NCI-H510A treated with DMSO at 0.1 percent for 48 hours (cell line): Measurements from ENCODE around the gene ENTPD7.

Source experiments
- DNase-seq: peaks from one replicate; lab custom pipeline; 2025; lab: John Stamatoyannopoulos, UW

ENTPD7 gene

DNA sequence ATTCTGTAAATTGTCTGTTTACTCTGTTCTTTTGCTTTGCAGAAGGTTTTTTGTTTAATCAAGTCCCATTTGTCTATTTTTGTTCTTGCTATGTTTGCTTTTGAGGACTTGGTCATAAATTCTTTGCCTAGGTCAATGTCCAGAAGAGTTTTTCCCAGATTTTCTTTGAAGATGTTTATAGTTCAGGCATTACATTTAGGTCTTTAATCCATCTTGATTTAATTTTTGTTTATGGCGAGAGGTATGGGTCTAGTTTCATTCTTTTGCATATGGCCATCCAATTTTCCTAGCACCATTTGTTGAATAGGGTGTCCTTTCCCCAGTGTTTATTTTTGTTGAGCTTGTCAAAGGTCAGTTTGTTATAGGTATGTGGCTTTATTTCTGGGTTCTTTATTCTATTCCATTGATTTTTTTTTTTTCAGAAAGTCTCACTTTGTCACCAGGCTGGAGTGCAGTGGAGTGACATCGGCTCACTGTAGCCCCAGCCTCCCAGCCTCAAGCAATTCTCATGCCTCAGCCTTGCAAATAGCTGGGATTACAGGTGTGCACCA is 11.6 kb upstream of the ENTPD7 start:
- no peak for DNase-seq

- no peak for DNase-seq
Observed at GRCh38 chr10:99648717-99649116, 10.6 kb upstream of the ENTPD7 start.

- no peak for DNase-seq
Observed at GRCh38 chr10:99652800-99653390, 6.4 kb upstream of the ENTPD7 start.

- DNase-seq: no peak
Observed at GRCh38 chr10:99654390-99655175, 4.7 kb upstream of the ENTPD7 start.

GRCh38 chr10:99656199-99657064 is 2.9 kb upstream of the ENTPD7 start:
- no peak for DNase-seq

DNA sequence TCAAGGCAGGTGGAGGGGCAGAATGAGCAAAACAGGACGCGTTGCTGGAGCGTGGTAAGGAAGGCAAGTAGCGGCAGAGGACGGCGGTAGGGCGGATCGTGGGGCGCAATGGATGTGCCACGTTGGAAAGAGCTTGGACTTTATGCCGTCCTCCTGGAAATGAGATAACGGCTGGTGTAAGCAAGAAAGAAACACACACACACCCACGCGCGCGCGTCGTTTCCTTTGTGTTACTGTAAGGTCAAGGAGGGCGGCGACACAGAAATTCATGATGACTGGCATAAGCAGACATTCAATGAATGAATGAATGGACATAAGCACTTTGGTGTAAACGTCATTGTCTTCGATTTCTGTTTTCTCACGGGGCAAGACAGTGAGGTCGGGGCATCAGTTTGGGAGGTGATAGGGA is 683 bp upstream of the ENTPD7 start:
- peak; percentile 13 for DNase-seq

DNA sequence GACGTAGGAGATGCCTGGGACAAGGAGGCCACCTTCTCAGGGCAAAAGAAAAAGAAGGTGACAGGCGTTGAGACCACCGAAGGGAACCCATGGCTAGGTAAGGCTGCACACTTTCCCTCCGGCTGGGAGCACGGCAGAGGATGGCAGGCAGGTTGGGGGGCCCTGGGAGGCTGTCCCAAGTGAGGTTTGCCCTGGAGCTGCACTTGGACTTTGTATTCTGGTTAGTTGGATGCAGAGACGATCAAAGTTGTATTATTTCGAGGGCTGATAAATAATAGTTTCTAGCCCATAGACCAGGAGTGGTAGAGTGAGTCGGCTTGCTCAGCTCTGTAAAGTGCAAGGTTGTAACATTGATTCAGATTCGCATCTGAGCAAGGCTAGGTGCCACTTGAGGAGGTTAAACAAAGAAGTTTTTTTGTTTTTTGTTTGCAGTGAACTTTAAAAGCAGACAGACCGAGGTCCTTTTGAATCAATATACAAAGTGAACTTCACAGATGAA is 608 bp downstream of the ENTPD7 start:
- peak; percentile 25 for DNase-seq

- DNase-seq: no peak
Observed at GRCh38 chr10:99660662-99661376, 1.5 kb downstream of the ENTPD7 start.

DNA sequence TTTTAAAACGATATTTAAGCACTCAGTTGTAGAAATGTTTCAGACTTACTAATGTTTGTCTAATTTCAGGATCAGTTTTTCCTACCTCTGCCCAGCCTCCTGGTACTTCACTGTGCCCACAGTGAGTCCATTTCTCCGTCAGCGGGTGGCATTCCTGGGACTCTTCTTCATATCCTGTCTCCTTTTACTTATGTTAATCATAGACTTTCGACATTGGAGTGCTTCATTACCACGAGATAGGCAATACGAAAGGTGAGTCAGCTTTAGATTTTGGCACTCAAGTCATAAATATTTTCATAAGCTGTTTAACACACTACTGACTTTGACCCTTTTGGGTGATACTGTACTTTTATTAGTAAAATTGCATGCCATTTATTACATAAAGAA is 2.1 kb downstream of the ENTPD7 start:
- no peak for DNase-seq

- no peak for DNase-seq
Observed at GRCh38 chr10:99665304-99665703, 6.0 kb downstream of the ENTPD7 start.

GRCh38 chr10:99667108-99667751 is 7.9 kb downstream of the ENTPD7 start:
- no peak for DNase-seq

DNA sequence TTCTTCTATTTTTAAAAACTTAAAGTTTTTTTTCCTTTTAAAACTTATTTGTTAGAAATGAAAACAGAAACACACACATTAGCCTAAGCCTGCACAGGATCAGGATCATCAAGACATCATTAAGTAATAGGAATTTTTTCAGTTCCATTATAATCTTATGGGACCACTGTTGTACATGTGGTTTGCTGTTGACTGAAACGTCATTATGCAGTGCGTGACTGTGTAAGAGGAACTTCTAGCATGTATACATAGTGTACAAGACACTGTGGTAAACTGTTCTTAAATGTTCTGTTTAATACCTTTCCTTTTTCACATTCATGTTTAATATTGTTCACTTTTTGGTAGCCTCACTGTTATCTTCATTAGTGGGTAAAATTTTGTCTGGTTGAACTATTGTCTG is 12.1 kb downstream of the ENTPD7 start:
- DNase-seq: no peak

GRCh38 chr10:99672884-99673283 is 13.6 kb downstream of the ENTPD7 start:
- DNase-seq: no peak

- DNase-seq: no peak
Observed at GRCh38 chr10:99673492-99673891, 14.2 kb downstream of the ENTPD7 start.

- no peak for DNase-seq
Observed at GRCh38 chr10:99674762-99675161, 15.5 kb downstream of the ENTPD7 start.

GRCh38 chr10:99676426-99676825 is 17.1 kb downstream of the ENTPD7 start:
- DNase-seq: no peak

- DNase-seq: no peak
Observed at GRCh38 chr10:99676895-99677294, 17.6 kb downstream of the ENTPD7 start.

DNA sequence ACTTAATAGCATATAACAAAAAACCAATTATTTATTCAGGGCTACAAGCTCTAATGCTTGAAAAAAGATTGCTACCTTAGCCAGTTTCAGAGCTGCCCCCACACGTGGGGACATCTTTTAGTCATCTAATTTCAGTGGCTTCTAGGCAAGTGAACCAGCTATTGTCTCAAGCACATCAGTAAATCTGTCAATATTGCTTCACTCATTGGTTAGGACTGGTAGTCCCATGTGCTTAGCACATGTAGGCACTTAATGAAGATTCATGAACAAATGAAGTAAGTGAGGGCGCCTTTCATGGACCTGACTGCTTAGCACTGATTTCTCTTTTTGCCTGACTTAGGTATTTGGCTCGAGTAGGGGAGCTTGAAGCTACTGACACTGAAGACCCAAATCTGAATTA is 19.6 kb downstream of the ENTPD7 start:
- DNase-seq: no peak

DNA sequence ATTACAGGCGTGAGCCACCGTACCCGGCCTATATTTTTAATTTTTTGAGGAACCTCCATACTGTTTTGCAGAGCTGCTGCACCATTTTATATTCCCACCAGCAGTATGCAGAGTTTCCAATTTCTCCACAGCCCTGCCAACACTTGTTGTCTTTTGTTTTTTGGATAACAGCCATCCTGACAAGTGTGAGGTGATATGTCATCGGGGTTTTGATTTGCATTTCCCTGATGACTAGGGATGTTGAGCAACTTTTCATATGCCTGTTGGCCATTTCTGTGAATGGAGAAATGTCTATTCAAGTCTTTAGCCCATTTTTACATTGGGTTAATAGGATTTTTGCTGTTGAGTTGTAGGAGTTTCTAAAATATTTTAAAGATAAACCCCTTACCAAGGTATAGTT is 22.2 kb downstream of the ENTPD7 start:
- no peak for DNase-seq

DNA sequence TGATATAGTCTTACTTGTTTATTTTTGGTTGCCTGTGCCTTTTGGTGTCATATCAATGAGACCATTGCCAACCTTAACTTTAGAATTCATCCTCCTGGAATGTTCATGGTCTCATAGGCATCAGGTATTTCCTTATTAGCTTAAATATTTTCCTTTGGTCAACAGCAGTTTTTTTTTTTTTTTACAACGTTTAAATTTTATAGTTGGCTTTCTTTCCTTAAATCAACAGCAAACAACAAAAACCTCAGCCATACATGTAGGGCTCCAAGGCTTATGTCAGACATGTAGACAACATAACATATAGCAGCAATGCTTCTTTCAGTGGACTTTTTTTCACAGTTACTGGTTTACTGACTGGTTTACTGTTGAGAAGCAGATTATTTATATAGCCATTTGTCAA is 22.7 kb downstream of the ENTPD7 start:
- DNase-seq: no peak

- no peak for DNase-seq
Observed at GRCh38 chr10:99682752-99683151, 23.4 kb downstream of the ENTPD7 start.
